Esophagus muscularis mucosa (tissue), 3 donors: ENCODE measurements around the gene SAMD4A.

Experiments used
- CTCF ChIP-seq, 3 experiments: fragments of 200-600 bp in 2 of 3; fragments of 450-650 bp in 1 of 3; sonication (generic) in 2 of 3; IDR thresholded peaks; one replicate each; pipeline ENCODE4 v1.5.1; 2017 to 2019; ENCODE audit warnings: antibody characterized with exemption in 3 of 3, mild to moderate bottlenecking in 2 of 3, moderate library complexity in 1 of 3
- POLR2A ChIP-seq: fragments of 450-650 bp; IDR thresholded peaks from one replicate; pipeline ENCODE4 v1.6.1; 2017; ENCODE audit warnings: antibody characterized with exemption, moderate library complexity, mild to moderate bottlenecking, low read depth
- POLR2AphosphoS5 ChIP-seq, 2 donors: sonication (generic); formaldehyde crosslinking; IDR thresholded peaks; one replicate each; pipeline ENCODE4 v1.6.1; 2017; ENCODE audit warnings: antibody characterized with exemption in 2 of 2

GRCh38 chr14:54584097-54584496, 17.2 kb downstream of the SAMD4A start:
- no peak for TF ChIP-seq POLR2A
- no peak for TF ChIP-seq POLR2AphosphoS5 (IDR thresholded peaks at IDR 0.05)
- TF ChIP-seq CTCF (IDR thresholded peaks at IDR 0.05), result no peak
